Lower lobe of right lung (tissue), 2 donors: Measurements from ENCODE around the gene PRKAR2A. TPM values are rescaled to one million over a fixed set of nuclear protein-coding genes. Genes with fewer than 3 reads are reported as not detected.

Experiments
- ATAC-seq, 2 donors: fragments of 200-7000 bp; cut with Tn5 transposase; one replicate each; pipeline ENCODE4 v1.9.1; 2020 to 2022; ENCODE audit warnings: mild to moderate bottlenecking in 2 of 2, moderate library complexity in 2 of 2
- DNase-seq: peaks from one replicate; pipeline ENCODE4 v3.0.0-alpha.2; 2020
- H3K27ac ChIP-seq: fragments of 200-600 bp; one replicate; pipeline ENCODE4 v1.8.0; 2022
- H3K27me3 ChIP-seq: fragments of 200-600 bp; one replicate; pipeline ENCODE4 v1.8.0; 2022; ENCODE audit warnings: low read depth
- H3K36me3 ChIP-seq: fragments of 200-600 bp; one replicate; pipeline ENCODE4 v1.8.0; 2022; ENCODE audit warnings: mild to moderate bottlenecking
- H3K4me1 ChIP-seq: fragments of 200-600 bp; one replicate; pipeline ENCODE4 v1.8.0; 2022
- H3K4me3 ChIP-seq: fragments of 200-600 bp; one replicate; pipeline ENCODE4 v1.8.0; 2022; ENCODE audit warnings: mild to moderate bottlenecking
- H3K9me3 ChIP-seq: fragments of 200-600 bp; one replicate; pipeline ENCODE4 v1.8.0; 2022
- intact Hi-C: fragments of 100-400 bp; cut with DNase I; formaldehyde crosslinking; loops from one replicate; pipeline ENCODE4 v1.11.0; 2022
- long read RNA-seq: library from polyadenylated mRNA; unstranded; transcript quantifications from one replicate; pipeline ENCODE4 v2.0.0, GENCODE V29; 2021
- total RNA-seq: library from RNA; stranded (reverse); fragmentation: NEBNext Ultra II Directional; extraction: Animal tissue kit (Norgen Biotek cat#: 25700); gene quantifications from one replicate; pipeline ENCODE4 v1.2.1, GENCODE V29; 2021
- TF ChIP-seq, protein P1 (sequence below): fragments of 200-600 bp; IDR thresholded peaks from one replicate; pipeline ENCODE4 v1.8.0; 2022; ENCODE audit warnings: antibody characterized with exemption, mild to moderate bottlenecking
- donor health status: DM: no; HTN: yes; CAD: no; lungs with severe emphysema.

The PRKAR2A gene
- 45.5 TPM for total RNA-seq
- long read RNA-seq, full-length matches to known transcripts, result 18 of 40 reads
- long read RNA-seq, partial matches to known transcripts, result 5 of 40 reads
- long read RNA-seq, other reads (novel, unspliced or antisense), result 17 of 40 reads

DNA sequence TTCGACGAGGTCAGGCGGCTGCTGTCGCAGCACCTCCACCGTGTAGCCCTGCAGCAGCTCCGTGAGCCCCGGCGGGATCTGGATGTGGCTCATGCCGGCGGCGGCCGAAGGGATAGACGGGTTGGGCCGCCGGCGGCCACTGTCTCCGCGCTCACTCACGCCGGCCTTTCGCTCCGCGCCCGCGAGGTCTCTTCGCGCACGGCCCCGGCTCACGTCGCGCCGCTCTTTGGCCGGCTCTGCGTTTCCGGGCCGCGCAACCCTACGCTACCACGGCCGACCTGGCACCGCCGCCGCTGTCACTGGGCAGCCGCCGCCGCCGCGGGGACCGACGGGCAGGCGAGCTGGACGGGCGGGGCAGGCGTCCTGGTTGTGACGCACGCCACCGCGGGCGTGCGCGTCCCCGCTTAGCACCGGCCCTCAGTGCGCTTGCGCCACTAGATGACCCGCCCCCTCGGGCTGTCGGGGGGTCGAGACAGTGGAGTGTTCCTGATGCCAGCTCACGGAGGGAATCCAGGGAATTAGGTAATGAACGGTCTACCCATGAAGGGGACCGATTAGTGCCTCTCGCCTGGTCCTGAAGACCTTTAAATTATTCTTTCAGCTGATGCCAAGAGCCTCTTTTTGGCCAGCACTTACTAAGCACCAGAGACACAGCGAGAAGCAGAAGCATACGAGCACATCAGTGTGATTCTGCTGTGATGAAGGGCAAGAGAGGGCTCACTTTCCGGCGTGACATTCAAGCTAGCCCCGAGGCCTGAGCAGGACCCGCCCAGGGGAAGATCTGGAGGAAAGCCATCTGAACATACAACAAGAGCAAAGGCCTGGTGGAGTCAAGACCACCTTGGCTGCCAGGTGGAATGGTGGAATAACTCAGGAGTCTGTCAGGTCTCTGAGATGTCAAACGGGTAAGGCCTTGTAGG, at the start of gene PRKAR2A:
PRKAR2A (minus strand) TSS at position 371 of the 920 bp plus-strand sequence; CDS start at position 93, 278 bp downstream.
- TF ChIP-seq, protein P1, sequence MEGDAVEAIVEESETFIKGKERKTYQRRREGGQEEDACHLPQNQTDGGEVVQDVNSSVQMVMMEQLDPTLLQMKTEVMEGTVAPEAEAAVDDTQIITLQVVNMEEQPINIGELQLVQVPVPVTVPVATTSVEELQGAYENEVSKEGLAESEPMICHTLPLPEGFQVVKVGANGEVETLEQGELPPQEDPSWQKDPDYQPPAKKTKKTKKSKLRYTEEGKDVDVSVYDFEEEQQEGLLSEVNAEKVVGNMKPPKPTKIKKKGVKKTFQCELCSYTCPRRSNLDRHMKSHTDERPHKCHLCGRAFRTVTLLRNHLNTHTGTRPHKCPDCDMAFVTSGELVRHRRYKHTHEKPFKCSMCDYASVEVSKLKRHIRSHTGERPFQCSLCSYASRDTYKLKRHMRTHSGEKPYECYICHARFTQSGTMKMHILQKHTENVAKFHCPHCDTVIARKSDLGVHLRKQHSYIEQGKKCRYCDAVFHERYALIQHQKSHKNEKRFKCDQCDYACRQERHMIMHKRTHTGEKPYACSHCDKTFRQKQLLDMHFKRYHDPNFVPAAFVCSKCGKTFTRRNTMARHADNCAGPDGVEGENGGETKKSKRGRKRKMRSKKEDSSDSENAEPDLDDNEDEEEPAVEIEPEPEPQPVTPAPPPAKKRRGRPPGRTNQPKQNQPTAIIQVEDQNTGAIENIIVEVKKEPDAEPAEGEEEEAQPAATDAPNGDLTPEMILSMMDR, result no peak

DNA sequence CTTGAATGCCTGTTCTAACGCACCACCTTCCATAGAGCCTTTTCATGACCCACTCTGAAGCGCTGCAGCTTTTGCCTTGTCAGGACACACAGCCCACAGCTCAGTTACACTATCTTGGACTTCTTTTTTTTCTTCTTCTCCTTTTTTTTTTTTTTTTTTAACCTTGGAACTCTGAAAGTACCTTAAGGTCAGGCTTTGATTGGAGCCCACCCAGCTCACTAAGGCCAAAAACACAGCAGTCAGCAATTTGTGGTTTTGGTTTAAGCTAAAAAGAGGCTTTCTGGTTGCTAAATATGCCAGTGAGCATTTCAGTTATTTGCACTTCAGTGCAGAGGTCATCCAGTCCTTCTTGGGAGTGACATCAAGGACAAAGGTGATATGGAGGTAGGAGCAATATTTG, 49.3 kb upstream of the PRKAR2A start:
- DNase-seq (no peak), ATAC-seq (no peak)
- peak overlapping the region; percentile 89 for H3K4me3 ChIP-seq
- H3K4me1 ChIP-seq, result peaks cover 29% of the 10 kb centered on the region
- H3K27ac ChIP-seq, result no peak overlapping the region
- H3K36me3 ChIP-seq, result peaks cover 3% of the 10 kb centered on the region
- H3K9me3 ChIP-seq, result no peaks in the 10 kb centered on the region
- no peaks in the 10 kb centered on the region for H3K27me3 ChIP-seq
- intact Hi-C loops, result no loop called here
- TF ChIP-seq, protein P1, result no peak

More for the DNA sequence above, at the start of gene PRKAR2A:
- ATAC-seq (peak; percentile 98), DNase-seq (peak; percentile 95)
- Histone ChIP-seq H3K9me3 (no peaks in the 10 kb centered on the region), H3K27me3 (no peaks in the 10 kb centered on the region), H3K27ac (peak within 1 kb of the TSS; percentile 96), H3K4me1 (peaks cover 25% of the 10 kb centered on the region), H3K4me3 (peak within 1 kb of the TSS; percentile 94), H3K36me3 (no peaks in the 10 kb centered on the region)
- intact Hi-C loops, result no loop called here

DNA sequence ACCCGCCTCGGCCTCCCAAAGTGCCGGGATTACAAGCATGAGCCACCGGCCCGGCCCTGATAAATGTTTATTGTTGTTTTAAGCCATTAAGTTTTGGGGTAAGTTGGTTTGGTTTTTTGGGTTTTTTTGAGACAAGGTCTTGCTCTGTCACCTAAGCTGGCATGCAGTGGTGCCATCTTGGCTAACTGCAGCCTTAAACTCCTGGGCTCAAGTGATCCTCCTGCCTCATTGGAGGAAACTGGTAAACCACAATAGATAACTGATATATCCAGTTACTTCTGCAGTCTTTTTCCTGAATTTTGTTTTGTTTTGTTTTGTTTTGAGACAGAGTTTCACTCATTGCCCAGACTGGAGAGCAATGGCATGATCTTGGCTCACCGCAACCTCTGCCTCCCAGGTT, 46.8 kb upstream of the PRKAR2A start:
- ATAC-seq, result no peak
- H3K4me1 ChIP-seq, result peaks cover 28% of the 10 kb centered on the region
- no peaks in the 10 kb centered on the region for H3K27me3 ChIP-seq
- intact Hi-C loops, result no loop called here
- H3K4me3 ChIP-seq, result no peak overlapping the region
- H3K27ac ChIP-seq, result no peak overlapping the region
- no peak for DNase-seq
- H3K9me3 ChIP-seq, result no peaks in the 10 kb centered on the region
- H3K36me3 ChIP-seq, result peaks cover 11% of the 10 kb centered on the region
- TF ChIP-seq, protein P1, result no peak

DNA sequence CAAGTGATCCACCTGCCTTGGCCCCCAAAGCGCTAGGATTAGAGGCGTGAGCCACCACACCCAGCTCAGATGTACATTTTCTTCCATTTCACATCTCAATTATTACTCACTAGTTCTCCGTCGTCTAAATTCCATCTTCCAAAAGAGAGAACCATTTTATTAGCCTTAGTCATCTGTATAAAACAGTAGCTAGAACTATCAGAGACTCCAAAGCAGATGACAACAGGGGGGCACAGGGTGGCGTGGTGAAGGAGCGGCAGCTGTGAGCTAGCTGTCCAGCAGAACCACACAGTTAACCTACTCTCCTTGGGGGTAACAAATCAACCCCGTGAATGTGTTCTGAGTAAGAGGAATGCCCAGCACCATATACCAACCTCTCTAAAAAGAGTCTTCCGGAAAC, 43.9 kb upstream of the PRKAR2A start:
- H3K9me3 ChIP-seq, result no peaks in the 10 kb centered on the region
- no peak for DNase-seq
- no peak overlapping the region for H3K27ac ChIP-seq
- ATAC-seq, result no peak
- intact Hi-C loops, result no loop called here
- peaks cover 6% of the 10 kb centered on the region for H3K4me1 ChIP-seq
- H3K27me3 ChIP-seq, result no peaks in the 10 kb centered on the region
- TF ChIP-seq, protein P1, result no peak
- no peak overlapping the region for H3K4me3 ChIP-seq
- H3K36me3 ChIP-seq, result peaks cover 34% of the 10 kb centered on the region

DNA sequence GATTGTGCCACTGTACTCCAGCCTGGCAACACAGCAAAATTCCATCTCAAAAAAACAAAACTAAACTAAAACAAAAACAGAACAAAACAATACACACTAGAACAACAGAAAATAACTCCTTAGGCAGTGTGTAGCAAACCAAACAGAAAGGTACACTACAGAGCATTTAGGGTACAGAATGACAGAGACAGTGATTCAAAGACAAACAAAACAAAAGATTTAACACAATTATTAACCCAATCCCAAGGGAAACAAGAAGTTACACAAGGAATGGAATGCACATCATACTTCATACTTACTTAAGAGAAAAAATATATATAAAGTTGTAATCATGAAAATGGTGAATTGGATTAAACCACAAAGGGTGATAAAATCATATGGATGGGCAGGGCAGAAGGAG, 38.1 kb upstream of the PRKAR2A start:
- H3K9me3 ChIP-seq, result no peaks in the 10 kb centered on the region
- H3K27ac ChIP-seq, result no peak overlapping the region
- TF ChIP-seq, protein P1, result no peak
- DNase-seq, result no peak
- H3K27me3 ChIP-seq, result no peaks in the 10 kb centered on the region
- no peak for ATAC-seq
- intact Hi-C loops, result no loop called here
- H3K36me3 ChIP-seq, result peaks cover 62% of the 10 kb centered on the region
- H3K4me1 ChIP-seq, result no peaks in the 10 kb centered on the region
- H3K4me3 ChIP-seq, result no peak overlapping the region
